T47D (cell line): ENCODE data around the gene UPP2.

ENCODE experiments used
- DNase-seq, 2 experiments: peaks; one replicate each; pipeline versions ENCODE4 v3.0.0 to v3.0.0-alpha.2; 2011 to 2012; ENCODE audit warnings: low read depth in 1 of 2, low spot score in 1 of 2
- JUND ChIP-seq: IDR thresholded peaks from 2 replicates; pipeline ENCODE4 v1.6.1; 2012; ENCODE audit warnings: low read depth
- in situ Hi-C: cut with HindIII; loops from 2 replicates; pipeline ENCODE4 v1.10.0; 2016; ENCODE audit warnings: low sequenced_read_pairs, low pct_unique_long_range_greater_than_20kb

Gene UPP2

DNA sequence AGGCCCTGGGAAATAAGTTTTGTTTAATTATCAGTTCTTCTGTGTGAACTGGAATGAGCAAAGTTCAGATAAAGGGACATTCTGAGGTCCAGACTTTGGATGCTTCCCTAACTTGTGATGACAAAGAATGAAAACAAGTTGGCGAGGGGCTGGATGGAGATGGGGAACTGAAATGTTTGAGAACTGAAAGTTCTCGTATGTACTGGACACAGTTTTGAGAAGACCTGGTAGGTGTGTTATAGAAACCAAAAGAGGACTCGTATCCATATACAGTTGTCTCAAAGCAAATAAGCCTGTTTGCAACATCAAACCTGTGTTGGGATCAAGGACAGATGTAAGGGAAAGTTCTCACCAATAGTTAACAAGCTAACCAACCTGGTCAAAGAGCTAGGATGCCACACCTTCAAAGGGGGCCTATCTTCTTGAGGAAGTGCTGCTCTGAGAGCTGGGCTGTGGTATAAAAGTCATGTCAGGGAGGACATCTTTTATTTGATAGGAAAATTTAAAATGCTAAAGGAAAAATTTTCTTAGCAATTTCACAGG lies at the start of gene UPP2:
UPP2 (plus strand) TSS at position 493 of the 543 bp plus-strand sequence. CDS start 188 bp downstream, outside the sequence.
- no peak for DNase-seq
- in situ Hi-C loops: no loop called here
- no peak for TF ChIP-seq JUND

DNA sequence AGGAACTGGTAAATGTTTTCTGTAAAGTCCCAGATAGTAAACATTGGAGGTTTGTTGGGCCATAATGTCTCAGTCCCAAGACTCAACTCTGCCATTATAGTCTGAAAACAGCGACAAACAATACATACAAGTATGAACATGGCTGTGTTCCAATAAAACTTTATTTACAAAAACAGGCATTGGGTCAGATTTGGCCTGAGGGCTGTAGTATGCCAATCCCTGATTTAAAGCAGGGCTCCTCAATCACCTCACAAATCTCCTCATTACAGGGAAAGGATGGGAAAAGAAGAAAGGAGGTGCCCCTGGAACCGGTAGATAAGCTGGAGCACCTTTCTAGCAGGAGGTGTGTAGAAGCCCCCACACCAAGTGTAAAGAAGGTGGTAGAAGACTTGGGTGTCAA lies 48.9 kb upstream of the UPP2 start:
- no peak for TF ChIP-seq JUND
- in situ Hi-C loops: no loop called here
- DNase-seq: no peak

DNA sequence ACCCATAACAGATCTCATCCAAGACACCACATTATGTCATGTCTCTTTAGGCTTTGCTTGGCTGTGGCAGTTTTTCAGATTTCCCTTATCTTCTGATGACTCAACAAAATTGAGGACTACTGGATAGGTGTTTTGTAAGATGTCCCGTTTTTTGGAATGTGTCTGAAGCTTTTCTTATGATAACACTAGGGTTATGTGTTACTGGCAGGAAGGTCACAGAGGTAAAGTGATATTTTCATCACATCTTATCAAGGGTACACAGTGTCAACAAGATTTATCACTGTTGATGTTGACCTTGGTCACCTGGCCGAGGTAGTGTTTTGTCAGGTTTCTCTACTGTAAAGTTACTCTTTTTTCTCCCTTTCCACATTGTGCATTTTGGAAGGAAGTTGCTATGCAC lies 44.8 kb upstream of the UPP2 start:
- in situ Hi-C loops: no loop called here
- no peak for TF ChIP-seq JUND
- no peak for DNase-seq

DNA sequence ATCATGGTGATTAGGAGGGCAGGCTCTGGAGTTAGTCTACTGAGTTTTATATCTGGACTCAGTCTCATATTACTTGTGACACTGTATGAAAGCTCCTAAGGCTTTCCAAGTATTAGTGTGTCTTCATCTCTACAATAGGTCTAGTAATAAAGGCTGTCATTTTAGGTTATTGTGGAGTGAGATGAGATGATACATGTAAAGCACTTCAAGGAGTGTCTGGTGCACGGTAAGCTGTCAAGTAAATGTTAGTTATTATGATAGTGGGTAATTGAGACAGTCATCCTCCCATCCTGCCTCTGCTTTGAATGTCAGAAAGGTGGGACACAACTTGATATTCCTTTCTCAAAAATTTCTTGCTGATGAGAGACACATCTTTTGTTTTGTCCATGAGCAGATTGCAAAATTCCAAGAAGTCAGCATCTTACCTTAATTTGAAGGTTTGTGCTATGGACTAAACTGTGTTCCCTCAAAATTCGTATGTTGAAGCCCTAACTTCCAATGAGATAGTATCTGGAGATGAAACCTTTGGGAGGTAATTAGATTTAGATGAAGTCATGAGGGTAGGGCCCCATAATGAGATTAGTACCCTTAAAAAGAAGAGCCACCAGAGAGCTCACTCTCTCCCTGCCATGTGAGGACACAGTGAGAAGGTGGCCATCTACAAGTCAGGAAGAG lies 41.4 kb upstream of the UPP2 start:
- DNase-seq: no peak
- in situ Hi-C loops: no loop called here
- no peak for TF ChIP-seq JUND

DNA sequence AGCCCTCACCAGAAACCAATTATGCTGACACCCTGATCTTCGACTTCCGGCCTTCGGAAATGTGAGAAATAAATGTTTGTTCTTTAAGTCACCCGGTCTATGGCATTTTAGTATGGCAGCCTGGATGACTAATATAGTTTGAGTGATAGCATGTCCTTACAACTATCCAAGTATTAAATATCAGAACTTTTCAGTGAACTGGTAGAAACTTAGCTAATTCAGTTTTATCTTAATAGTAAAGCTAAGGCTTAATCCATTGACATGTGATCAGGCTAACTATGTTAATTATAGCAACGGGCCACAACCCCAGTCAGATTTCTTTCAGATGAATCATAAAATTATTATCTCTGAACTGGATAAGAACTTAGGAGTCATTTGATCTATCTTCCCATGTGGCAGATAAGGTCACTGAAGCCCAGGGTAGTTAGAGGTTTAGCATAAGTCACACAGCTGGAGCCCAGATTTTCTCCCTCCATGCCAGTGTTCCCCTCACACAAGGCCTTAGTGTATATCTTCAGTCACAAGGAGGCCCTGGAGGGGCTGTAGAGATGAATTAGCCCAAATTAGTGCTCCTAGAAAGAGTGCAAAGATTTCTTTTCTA lies 40.7 kb upstream of the UPP2 start:
- TF ChIP-seq JUND: no peak
- DNase-seq: no peak
- in situ Hi-C loops: no loop called here

DNA sequence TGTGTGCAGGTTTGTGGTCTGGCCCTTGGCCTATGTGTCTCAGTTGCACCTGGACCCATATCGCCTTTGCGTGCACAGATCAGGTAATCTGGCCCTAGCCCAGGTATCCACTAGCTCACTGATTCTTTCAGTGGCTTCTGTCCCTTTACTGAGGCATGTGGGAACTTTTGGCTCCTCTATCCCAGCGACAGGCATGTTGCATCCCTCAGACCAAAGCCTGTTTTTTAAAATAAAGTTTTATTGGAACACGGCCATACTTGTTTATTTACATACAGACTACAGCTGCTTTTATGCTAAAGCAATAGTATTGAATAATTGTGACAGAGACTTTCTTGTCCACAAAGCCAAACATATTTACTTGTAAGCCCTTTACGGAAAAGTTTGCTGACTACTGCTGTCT lies 39.9 kb upstream of the UPP2 start:
- no peak for DNase-seq
- TF ChIP-seq JUND: no peak
- in situ Hi-C loops: no loop called here

DNA sequence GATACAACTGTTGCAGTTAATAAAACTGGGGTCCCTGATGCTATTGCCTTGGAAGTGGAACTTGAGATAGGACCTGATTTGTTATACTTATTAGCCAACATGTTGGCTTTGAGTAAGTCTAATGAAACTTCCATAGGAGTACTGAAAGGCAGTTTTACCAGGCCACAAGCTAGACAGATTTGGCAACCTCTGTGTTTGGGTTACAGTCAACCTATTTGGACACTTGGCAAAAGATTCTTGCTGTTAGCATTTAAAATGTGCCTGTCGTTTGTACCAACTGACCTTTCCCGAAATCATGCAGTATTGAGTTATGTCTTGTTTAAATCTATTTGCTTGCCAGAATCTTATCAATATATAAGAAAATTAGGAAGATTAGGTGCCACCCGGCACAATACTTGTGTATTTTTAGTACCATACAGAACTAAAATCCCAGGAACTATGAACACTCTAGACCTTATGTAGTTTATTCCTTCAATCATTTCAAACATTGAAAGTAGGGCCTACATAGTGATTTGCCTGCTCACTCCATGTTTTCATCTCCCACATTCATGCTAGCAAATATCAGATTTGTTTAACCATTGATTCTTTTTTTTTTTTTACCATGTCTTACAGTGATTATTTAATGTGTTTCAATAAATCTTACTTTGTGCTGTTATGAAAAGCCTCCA lies 35.5 kb upstream of the UPP2 start:
- in situ Hi-C loops: no loop called here
- no peak for TF ChIP-seq JUND

DNA sequence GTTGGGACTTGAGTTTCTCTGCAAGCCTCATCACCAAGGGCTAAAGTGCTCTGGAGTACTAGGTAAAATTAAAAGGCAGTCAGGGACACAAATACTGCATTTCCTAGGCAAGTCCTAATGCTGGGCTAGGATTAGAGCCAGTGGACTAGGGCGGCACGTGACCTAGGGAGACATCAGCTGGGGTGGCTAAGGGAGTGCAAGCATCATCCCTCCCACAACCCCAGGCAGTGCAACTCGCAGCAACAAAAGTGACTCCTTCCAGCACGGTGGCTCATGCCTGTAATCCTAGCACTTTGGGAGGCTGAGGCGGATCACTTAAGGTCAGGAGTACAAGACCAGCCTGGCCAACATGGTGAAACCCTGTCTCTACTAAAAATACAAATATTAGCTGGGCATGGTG lies 30.7 kb upstream of the UPP2 start:
- in situ Hi-C loops: no loop called here
- no peak for DNase-seq
- no peak for TF ChIP-seq JUND

More for the DNA sequence above, 35.5 kb upstream of the UPP2 start:
- DNase-seq: no peak

DNA sequence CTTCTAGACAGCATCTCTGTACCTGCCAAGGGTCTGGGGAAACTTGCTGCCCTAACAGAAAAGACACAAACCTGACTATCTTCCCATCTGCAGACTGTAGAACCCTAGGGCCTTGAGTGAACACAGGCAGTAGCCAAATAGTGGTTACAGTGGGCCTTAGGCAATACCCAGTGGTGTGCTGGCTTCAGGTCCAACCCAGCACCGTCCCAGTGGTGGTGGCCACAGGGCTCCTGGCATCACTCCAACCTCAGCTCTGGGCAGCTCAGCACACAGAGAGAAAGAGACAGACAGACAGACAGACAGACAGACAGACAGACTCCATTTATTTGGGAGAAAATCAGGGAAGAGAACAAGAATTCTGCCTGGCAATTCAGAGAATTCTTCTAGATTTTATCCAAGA lies 29.3 kb upstream of the UPP2 start:
- no peak for TF ChIP-seq JUND
- DNase-seq: no peak
- in situ Hi-C loops: no loop called here

DNA sequence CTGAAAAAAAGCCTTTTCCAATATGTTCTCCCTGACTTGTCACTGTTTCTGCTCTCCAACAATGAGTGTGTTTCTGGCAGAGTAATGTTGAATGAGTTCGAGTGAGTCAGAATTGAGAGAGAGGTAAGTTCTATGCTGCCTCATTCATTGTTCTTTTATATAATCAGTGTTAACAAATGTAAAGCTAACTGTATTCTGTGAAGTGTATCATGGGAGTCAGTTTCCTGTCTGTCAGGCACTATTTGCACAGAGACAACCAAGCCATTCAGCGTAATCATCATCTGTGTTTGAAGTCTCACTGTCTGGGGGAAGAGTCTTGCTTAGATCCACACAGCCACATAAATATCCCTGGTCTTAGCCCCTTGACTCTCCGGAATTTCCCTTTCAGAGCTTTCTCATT lies 22.0 kb upstream of the UPP2 start:
- in situ Hi-C loops: no loop called here
- no peak for TF ChIP-seq JUND
- no peak for DNase-seq

DNA sequence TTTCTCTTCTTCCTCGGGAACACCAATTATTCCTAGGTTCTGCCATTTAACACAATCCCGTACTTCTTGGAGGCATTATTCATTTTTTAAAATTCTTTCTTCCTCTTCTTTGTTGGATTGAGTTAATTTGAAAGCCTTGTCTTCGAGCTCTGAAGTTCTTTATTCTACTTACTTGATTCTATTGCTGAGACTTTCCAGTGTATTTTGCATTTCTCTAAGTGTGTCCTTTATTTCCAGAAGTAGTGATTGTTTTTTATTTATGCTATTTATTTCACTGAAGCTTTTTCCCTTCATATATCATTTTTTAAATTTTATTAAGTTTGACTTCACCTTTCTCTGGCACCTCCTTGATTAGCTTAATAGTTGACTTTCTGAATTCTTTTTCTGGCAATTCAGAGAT lies 13.6 kb upstream of the UPP2 start:
- no peak for DNase-seq
- no peak for TF ChIP-seq JUND
- in situ Hi-C loops: no loop called here

DNA sequence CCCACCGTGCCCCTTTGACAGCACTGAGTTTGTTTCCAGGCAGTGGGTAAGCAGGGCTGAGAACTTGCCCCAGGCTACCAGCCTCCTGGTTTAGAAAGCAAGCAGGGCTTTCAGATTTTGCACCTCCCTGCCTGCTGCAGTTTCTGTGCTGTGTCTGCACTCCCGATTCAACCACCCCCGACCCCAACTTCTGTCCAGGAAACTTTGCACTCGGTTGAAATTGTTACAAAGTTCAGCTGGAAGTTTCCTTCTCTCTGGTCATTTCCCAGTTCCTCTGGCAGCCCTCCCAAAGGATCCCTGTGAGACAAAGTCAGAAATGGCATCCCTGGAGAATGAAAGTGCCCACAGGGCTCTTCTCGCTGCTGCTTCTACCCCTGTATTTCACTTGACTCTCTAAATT lies 12.4 kb upstream of the UPP2 start:
- TF ChIP-seq JUND: no peak
- in situ Hi-C loops: no loop called here
- DNase-seq: no peak

DNA sequence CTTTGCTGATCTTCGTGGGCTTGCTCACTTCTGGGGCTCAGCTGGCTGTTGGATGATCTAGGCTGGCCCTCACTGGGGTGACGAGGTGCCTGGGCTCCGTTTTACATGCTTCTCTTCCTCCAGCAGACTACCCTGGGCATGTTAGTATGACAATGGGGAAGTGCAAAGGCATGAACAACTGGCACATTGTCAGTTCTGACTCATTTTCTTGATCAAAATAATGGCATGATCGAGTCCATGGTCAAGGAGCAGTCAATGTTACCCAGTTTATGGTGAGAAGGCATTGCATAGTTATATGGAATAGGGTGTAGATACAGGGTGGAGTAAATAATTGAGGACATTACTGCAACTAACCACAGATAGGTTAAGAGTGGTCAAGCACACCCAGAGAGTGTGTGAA lies 10.0 kb upstream of the UPP2 start:
- no peak for TF ChIP-seq JUND
- in situ Hi-C loops: no loop called here

More for the DNA sequence above, 10.0 kb upstream of the UPP2 start:
- no peak for DNase-seq
